HepG2 (cell line): ENCODE data around the gene ACOT6. TPM values are rescaled to one million over a fixed set of nuclear protein-coding genes. Genes with fewer than 3 reads are reported as not detected.
A peak's percentile ranks its signal among the peaks of the same experiment; 100 is the strongest.

Experiments used
- CHCHD3 ChIP-seq: sonication (generic); formaldehyde crosslinking; IDR thresholded peaks from 2 replicates; pipeline ENCODE4 v1.8.0; 2022; ENCODE audit warnings: mild to moderate bottlenecking, missing genetic modification reagents, moderate library complexity
- KLF13 ChIP-seq: sonication (generic); formaldehyde crosslinking; IDR thresholded peaks from 2 replicates; pipeline ENCODE4 v1.4.0; 2020; ENCODE audit warnings: mild to moderate bottlenecking, missing genetic modification reagents
- NFIC ChIP-seq: IDR thresholded peaks from 2 replicates; pipeline ENCODE4 v1.6.1; 2012; ENCODE audit warnings: mild to moderate bottlenecking, low read length, inconsistent platforms
- NONO ChIP-seq, 2 experiments: fragments of 450-650 bp in 1 of 2; sonication (generic) in 1 of 2; formaldehyde crosslinking in 1 of 2; IDR thresholded peaks in 1 of 2; conservative IDR thresholded peaks in 1 of 2; 2 replicates each; pipeline versions ENCODE4 v1.6.1 to v1.8.0; 2017 to 2022; ENCODE audit warnings: mild to moderate bottlenecking in 1 of 2, missing genetic modification reagents in 1 of 2, moderate library complexity in 1 of 2
- STAG1 ChIP-seq: sonication (generic); formaldehyde crosslinking; IDR thresholded peaks from 2 replicates; pipeline ENCODE4 v1.4.0; 2020; ENCODE audit warnings: missing genetic modification reagents
- ZBTB40 ChIP-seq, 2 experiments: fragments of 450-650 bp in 1 of 2; sonication (generic) in 1 of 2; formaldehyde crosslinking in 1 of 2; IDR thresholded peaks; 2 replicates each; pipeline versions ENCODE4 v1.6.1 to v1.8.0; 2016 to 2022; ENCODE audit warnings: antibody characterized with exemption in 1 of 2, mild to moderate bottlenecking in 1 of 2, missing genetic modification reagents in 1 of 2
- ZFP41 ChIP-seq: sonication (generic); formaldehyde crosslinking; IDR thresholded peaks from 2 replicates; pipeline ENCODE4 v1.4.0; 2020; ENCODE audit warnings: mild to moderate bottlenecking, missing genetic modification reagents, borderline replicate concordance
- ZNF234 ChIP-seq: sonication (generic); formaldehyde crosslinking; conservative IDR thresholded peaks from 2 replicates; pipeline ENCODE4 v1.5.1; 2020; ENCODE audit warnings: mild to moderate bottlenecking, missing genetic modification reagents
- polyA plus RNA-seq, 8 experiments: library from polyadenylated mRNA; depleted of rRNA in 3 of 8; stranded (reverse) in 7 of 8; unstranded in 1 of 8; fragments of >200 nt; fragmentation: Illumina TruSeq in 4 of 8; extraction: Trizol in 4 of 8; gene quantifications; 2 replicates each; pipeline versions ENCODE4 v1.2.1 to v1.2.3, GENCODE V29; 2011 to 2016; ENCODE audit warnings: low read depth in 4 of 8, missing spikeins in 1 of 8, mixed read lengths in 1 of 8; ENCODE audit not compliant: insufficient read depth in 1 of 8
- total RNA-seq, 5 experiments: library from RNA; depleted of rRNA; stranded (reverse); fragments of >200 nt; fragmentation: Illumina TruSeq; extraction: Trizol; gene quantifications; 2 replicates each; pipeline ENCODE4 v1.2.3, GENCODE V29; 2016; ENCODE audit warnings: low read depth in 1 of 5
- TF ChIP-seq, protein P1 (sequence below): sonication (generic); formaldehyde crosslinking; IDR thresholded peaks from 2 replicates; pipeline ENCODE4 v1.5.0; 2020; ENCODE audit warnings: mild to moderate bottlenecking, missing genetic modification reagents
- TF ChIP-seq, protein P2 (sequence below): sonication (generic); formaldehyde crosslinking; IDR thresholded peaks from 2 replicates; pipeline ENCODE4 v1.5.0; 2020; ENCODE audit warnings: missing genetic modification reagents, mild to moderate bottlenecking, borderline replicate concordance
- TF ChIP-seq, protein P3 (sequence below): fragments of 450-650 bp; IDR thresholded peaks from 2 replicates; pipeline ENCODE4 v1.6.1; 2017; ENCODE audit warnings: mild to moderate bottlenecking

ACOT6 gene
- total and polyA plus RNA-seq, 2 of the 13 experiments (the other 11 are each of a cell fraction or from before 2014, with no cell fraction given) = 0.15 to 0.27 TPM

DNA sequence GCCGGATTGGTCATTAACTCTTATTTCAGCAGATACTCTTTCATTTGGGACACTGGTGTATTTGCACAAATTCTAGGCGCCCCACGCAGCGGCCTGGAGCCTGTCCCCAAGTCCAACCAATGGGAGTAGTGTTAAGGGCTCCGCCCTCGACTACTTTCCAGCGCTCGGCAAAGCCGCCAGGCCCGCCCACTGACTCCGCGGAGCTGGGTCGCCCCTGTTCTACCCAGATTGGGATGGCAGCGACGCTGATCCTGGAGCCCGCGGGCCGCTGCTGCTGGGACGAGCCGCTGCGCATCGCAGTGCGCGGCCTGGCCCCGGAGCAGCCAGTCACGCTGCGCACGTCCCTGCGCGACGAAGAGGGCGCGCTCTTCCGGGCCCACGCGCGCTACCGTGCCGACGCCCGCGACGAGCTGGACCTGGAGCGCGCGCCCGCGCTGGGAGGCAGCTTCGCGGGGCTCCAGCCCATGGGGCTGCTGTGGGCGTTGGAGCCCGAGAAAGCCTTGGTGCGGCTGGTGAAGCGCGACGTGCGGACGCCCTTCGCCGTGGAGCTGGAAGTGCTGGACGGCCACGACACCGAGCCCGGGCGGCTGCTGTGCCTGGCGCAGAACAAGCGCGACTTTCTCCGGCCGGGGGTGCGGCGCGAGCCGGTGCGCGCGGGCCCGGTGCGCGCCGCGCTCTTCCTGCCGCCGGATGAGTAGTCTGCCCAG lies at the start of gene ACOT6 (continued):
- TF ChIP-seq ZBTB40 (IDR thresholded peaks at IDR 0.05) (no peak), ZBTB40 (CRISPR knock-in tag; IDR thresholded peaks at IDR 0.05) (no peak), KLF13 (CRISPR knock-in tag) (no peak), ZFP41 (CRISPR knock-in tag) (no peak), ZNF234 (CRISPR knock-in tag) (no peak), STAG1 (CRISPR knock-in tag) (no peak), NONO (IDR thresholded peaks at IDR 0.05) (no peak), NONO (CRISPR knock-in tag; conservative IDR thresholded peaks at IDR 0.05) (0 out of 2 replicates have a peak, but pooled peaks have one; percentile 52), NFIC (no peak), CHCHD3 (CRISPR knock-in tag) (no peak)
- TF ChIP-seq, protein P1, sequence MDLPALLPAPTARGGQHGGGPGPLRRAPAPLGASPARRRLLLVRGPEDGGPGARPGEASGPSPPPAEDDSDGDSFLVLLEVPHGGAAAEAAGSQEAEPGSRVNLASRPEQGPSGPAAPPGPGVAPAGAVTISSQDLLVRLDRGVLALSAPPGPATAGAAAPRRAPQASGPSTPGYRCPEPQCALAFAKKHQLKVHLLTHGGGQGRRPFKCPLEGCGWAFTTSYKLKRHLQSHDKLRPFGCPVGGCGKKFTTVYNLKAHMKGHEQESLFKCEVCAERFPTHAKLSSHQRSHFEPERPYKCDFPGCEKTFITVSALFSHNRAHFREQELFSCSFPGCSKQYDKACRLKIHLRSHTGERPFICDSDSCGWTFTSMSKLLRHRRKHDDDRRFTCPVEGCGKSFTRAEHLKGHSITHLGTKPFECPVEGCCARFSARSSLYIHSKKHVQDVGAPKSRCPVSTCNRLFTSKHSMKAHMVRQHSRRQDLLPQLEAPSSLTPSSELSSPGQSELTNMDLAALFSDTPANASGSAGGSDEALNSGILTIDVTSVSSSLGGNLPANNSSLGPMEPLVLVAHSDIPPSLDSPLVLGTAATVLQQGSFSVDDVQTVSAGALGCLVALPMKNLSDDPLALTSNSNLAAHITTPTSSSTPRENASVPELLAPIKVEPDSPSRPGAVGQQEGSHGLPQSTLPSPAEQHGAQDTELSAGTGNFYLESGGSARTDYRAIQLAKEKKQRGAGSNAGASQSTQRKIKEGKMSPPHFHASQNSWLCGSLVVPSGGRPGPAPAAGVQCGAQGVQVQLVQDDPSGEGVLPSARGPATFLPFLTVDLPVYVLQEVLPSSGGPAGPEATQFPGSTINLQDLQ (CRISPR knock-in tag) = no peak
- TF ChIP-seq, protein P2, sequence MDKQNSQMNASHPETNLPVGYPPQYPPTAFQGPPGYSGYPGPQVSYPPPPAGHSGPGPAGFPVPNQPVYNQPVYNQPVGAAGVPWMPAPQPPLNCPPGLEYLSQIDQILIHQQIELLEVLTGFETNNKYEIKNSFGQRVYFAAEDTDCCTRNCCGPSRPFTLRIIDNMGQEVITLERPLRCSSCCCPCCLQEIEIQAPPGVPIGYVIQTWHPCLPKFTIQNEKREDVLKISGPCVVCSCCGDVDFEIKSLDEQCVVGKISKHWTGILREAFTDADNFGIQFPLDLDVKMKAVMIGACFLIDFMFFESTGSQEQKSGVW = 0 out of 2 replicates have a peak, but pooled peaks have one; percentile 60
- TF ChIP-seq, protein P3, sequence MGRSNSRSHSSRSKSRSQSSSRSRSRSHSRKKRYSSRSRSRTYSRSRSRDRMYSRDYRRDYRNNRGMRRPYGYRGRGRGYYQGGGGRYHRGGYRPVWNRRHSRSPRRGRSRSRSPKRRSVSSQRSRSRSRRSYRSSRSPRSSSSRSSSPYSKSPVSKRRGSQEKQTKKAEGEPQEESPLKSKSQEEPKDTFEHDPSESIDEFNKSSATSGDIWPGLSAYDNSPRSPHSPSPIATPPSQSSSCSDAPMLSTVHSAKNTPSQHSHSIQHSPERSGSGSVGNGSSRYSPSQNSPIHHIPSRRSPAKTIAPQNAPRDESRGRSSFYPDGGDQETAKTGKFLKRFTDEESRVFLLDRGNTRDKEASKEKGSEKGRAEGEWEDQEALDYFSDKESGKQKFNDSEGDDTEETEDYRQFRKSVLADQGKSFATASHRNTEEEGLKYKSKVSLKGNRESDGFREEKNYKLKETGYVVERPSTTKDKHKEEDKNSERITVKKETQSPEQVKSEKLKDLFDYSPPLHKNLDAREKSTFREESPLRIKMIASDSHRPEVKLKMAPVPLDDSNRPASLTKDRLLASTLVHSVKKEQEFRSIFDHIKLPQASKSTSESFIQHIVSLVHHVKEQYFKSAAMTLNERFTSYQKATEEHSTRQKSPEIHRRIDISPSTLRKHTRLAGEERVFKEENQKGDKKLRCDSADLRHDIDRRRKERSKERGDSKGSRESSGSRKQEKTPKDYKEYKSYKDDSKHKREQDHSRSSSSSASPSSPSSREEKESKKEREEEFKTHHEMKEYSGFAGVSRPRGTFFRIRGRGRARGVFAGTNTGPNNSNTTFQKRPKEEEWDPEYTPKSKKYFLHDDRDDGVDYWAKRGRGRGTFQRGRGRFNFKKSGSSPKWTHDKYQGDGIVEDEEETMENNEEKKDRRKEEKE = no peak
